Activated CD4-positive, CD25-positive, alpha-beta regulatory T cell (primary cell): Measurements from ENCODE around the gene PLEKHA7.
"Not testable (repeated sequence)": the region's sequence is repeated elsewhere in the genome, so short reads cannot be mapped to it uniquely, and the experiment has no call there.

ENCODE experiments used
- DNase-seq, 4 experiments: peaks; one replicate each; lab custom pipeline; 2025; lab: John Stamatoyannopoulos, UW

Gene PLEKHA7

GRCh38 chr11:16938061-16938460 lies 76.2 kb downstream of the PLEKHA7 start:
- DNase-seq, result no peak

- no peak for DNase-seq
Measured at GRCh38 chr11:16936643-16937042, 77.6 kb downstream of the PLEKHA7 start.

- no peak for DNase-seq
Measured at GRCh38 chr11:16935518-16936302, 78.5 kb downstream of the PLEKHA7 start.

DNA sequence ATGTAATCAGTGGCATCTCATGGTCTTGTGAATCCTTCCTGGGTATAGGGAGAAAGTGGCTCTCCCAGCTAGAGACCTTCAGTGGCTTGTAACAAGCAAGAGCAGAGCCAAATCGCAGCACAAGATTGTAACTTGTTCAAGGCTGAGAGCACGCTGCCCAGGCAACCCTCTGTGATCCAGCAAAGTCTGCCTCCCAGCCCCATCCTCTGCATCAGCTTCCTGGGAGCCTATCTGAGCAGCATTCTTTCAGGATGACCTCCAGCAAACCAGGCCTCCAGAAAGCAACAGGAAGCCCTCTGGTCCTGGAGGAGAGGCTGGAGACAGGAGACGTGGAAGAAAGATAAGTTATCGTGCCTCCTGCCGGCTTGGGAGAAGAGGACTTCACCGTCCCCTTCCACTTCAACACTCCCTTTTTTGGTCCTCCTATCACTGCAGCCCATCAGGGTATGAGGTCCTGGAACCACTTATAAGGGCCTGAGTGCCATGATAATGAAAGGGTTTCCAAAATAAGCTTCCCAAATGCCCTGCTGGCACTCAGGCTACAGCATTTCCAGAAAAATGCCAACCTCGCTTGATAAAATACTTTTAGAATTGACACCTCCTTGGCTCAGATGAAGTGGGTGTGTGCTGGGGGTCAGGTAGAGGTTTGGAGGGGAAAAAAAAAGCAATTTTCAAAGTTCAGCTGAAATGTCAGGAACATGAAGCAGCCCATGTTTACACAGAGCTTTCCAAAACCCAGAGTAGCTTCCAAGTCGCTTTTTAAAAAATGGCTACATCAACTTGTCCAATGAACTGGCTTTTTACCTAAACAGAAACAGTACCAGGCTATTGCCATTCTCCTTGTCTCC lies 80.2 kb downstream of the PLEKHA7 start:
- no peak for DNase-seq

DNA sequence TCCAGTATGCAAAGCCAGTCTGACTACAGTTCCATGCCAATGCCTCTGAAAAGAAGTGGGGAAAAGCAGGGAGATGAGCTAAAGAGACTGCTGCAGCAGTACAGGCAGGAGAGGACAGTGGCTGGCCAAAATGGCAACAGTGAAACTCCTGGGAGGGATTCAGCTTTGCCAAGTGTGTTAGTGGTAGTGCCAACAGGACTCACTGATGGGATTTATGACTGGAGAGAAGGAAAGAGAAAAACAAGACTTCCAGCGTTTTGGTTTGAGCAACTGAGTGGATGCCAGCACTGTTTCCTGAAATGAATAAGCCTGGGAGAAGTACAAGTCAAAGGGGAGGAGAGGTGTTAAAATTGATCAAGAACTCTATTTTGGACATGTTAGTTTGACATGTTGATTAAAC lies 80.9 kb downstream of the PLEKHA7 start:
- DNase-seq, result no peak

DNA sequence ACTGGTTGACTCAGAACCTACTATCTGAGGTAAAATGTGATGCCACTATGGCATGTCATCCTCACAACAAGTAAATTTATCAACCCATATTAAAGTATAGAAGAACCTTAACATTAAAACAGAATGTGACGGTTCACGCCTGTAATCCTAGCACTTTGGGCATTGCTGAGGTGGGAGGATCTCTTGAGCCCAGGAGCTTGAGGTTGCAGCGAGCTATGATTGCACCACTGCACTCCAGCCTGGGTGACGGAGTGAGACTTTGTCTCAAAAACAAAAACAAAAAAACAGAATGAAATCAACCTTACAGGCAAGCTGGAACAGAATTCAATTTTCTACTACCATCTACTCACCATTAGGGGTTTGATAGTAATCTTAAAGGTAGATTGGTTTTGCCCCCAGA lies 86.2 kb downstream of the PLEKHA7 start:
- no peak for DNase-seq

DNA sequence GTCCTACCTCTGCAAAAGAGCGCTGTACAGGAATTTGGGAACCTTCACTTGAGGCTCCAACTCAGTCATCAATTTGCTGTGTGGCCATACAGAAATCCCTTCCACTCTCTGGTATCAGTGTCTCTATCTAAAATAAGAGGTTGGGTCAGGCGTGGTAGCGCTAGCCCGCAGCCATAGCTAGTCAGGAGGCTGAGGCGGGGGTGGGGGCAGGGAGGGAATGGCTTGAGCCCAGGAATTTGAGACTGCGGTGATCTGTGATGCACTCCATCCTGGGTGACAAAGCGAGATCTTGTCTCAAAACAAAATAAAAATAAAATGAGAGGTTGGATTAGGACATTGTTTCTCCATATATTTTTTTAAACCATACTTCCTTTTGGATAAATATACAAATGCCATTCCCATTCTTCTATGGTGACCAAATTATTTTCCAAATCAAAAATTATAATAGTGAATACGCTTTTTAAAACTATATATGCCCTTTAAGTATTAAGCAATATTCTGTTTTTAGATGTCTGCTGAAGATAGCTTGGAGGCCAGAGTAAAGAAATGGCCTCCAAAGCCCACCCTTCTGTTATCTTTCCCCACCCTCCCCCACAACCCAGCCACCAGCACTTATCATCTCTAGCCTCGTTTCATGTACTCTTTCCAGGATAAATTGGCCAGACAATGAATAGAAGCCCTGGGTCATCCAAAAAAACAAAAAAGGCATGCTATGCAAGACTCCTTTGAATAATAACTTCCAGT lies 87.2 kb downstream of the PLEKHA7 start:
- DNase-seq, result no peak

DNA sequence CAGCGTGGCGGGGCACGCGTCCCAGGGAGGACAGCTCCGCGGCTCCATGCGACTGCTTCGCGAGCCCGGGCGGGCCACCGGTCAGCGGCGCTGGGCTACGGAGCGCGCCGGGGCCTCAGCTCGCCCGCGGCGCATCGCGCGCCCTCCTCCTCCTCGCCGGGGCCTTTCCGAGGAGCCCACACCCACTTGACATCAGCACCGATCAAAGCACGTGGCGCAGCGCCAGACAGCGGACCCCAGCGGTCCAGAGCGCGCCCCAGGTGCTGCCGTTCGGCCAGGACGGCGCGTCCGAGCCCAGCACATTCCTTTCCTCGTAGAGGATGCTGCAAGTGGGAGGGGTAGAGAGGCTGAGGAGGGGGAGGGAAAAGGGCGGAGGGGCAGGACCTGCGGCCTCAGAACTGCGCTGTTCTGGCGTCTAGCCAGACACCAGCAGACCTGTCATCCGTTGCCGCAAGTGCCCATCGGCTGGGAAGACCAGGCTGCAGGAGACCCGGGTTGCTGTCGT lies 88.6 kb downstream of the PLEKHA7 start:
- DNase-seq, result no peak

DNA sequence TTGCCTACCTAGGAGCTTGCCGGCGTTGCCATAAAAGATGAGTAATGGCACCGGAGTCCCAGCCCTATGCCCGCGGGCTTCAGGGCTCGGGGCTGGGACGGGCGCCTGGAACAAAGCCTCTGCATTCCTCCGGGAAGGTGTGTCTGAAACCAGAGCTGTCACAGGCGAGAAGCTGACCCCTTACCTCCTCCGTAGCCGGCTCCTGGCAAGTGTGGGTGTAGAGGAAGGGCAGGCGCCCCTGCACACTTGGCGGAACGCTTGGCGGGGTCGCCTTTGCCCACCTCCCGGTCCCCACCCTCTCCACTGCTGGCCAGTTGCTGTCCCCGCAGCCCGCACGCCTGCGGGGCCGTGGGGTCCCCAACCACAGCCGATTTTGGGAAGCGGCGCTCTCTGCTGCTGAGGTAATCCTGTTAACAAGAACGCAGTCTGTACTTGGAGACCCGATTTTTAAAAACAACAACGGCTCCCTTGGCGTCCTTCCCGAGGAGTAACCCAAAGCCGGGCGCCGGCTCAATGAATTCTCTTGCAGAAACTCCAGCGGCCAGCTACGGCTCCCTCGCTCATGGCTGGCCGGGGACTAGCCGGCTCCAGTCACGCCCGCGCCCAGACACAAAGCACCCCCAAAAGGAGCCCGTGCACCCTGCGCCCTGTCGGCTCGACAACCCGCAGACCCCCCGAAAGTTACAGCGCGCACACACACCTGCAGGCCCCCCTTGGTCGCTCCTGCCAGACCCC lies 89.2 kb downstream of the PLEKHA7 start:
- DNase-seq, result no peak

GRCh38 chr11:16924462-16924825 lies 89.8 kb downstream of the PLEKHA7 start:
- DNase-seq, result no peak

GRCh38 chr11:16923987-16924386 lies 90.2 kb downstream of the PLEKHA7 start:
- DNase-seq, result no peak

GRCh38 chr11:16921668-16922067 lies 92.5 kb downstream of the PLEKHA7 start:
- no peak for DNase-seq

DNA sequence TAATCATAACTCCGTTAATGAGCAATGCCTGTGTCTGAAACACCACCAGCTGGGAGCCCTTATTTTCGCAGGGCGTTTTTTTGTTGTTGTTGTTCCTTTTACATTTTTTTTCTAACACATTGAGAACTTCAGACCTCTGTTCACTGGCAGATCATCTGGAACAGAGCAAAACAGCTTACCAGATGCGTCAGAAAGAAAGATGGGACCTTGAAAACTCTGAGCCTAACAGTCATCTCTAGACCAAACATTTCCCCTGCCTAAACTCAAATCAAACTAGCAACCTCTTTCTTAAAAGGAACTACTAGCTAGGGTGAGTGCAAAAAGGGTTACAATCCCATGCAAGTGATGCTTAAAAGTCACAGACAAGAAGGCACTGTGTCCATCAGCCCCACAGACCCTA lies 93.2 kb downstream of the PLEKHA7 start:
- no peak for DNase-seq

- no peak for DNase-seq
Measured at GRCh38 chr11:16920559-16920958, 93.7 kb downstream of the PLEKHA7 start.

DNA sequence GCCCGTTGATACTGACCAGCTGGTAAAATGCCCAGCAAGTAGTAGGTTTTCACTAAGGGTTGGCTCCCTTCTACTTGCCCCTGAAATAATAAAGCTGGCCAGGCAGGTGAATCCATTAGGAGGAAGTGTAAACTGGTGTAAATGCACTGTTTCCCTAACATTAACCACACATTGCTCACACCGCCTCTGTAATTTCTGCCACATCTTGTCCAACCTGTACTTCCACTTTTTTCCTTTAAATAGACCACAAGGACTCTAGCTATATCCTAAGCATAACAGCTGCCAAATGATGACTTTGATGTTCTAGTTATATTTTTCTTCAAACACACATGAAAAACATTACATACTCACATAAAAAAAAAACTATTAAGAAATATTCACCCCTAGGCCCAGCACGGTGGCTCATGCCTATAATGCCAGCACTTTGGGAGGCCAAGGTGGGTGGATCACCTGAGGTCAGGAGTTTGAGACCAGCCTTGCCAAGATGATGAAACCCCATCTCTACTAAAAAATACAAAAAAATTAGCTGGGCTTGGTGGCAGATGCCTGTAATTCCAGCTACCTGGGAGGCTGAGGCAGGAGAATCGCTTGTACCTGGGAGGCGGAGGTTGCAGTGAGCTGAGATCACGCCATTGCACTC lies 95.6 kb downstream of the PLEKHA7 start:
- not testable (repeated sequence) for DNase-seq

DNA sequence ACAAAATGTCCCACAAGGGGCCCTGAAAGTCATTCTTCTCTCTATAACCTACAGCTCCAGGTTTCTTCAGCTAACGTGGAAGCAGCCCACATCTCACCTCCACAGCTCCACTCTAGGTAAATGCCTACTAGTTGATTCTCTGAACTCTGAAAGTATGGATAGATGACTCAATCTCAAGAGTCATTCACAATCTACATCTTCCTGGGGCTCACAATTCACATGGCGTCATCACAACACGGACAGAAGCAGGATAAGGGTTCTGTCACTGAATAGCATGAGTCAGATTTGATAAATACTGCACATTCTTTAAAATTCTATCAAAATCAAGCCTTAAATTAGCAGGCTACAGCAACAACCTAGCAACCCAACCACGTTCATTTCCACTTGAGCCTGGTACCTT lies 96.3 kb downstream of the PLEKHA7 start:
- DNase-seq, result no peak

- DNase-seq, result no peak
Measured at GRCh38 chr11:16912692-16913111, 101.5 kb downstream of the PLEKHA7 start.

DNA sequence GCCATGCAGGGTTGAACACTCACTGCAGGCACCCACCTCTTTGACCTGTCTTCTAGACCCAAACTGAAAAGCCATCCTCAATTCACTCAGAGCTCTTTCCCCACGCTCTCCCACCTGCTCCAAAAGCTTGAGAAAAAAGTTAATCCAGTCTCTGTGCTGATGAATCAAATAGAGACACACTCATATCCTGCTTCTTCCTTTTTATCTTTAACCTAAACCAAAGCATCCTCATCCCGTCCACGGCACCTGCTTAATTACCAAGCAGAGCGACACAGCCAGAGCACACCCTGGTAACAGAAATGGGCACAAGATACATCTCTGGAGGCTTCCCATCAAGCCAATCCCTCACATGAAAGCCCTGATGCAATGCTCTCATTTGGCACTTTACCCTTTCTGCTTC lies 102.6 kb downstream of the PLEKHA7 start:
- no peak for DNase-seq

DNA sequence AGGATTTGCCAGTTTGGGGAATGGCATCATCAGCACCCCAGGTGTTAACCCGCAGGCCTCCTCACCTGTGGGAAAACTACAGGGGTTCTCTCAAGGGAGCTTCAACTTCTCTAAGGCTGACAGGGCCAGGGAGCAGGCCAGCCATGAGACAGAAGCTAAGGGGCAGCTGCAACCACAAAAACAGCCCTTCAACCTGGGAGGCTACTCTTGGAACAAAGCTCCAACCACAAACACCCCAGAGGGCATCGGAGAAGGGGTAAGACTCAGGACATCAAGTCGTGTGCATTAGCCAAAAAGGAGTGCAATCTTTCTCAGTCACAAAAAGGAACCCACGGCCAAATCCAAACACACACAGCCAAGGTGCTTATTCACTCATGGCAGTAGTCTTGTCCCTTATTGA lies 103.0 kb downstream of the PLEKHA7 start:
- no peak for DNase-seq

- DNase-seq, result no peak
Measured at GRCh38 chr11:16909359-16910035, 104.7 kb downstream of the PLEKHA7 start.

GRCh38 chr11:16905375-16905774 lies 108.8 kb downstream of the PLEKHA7 start:
- DNase-seq, result no peak
